SK-N-SH (cell line): ENCODE results near the gene STX18. TPM values are rescaled to one million over a fixed set of nuclear protein-coding genes. Genes with fewer than 3 reads are reported as not detected.

Experiments
- CTCF ChIA-PET: fragments of 300-600, 350-600 bp; formaldehyde crosslinking; extraction: SDS; loops from one replicate; lab custom pipeline; 2021; lab: Yijun Ruan, JAX
- POLR2A ChIA-PET: fragments of 350-600 bp; sonication (Branson Sonifier 250); formaldehyde crosslinking; extraction: SDS; loops from one replicate; lab custom pipeline; 2020; ENCODE audit warnings: antibody characterized with exemption, inconsistent platforms; lab: Yijun Ruan, JAX
- DNase-seq: peaks from one replicate; pipeline ENCODE4 v3.0.0; 2012
- H2AFZ ChIP-seq: fragments of 200-600 bp; sonication (generic); 2 replicates; pipeline ENCODE4 v1.8.1; 2016; ENCODE audit warnings: antibody characterized with exemption, mild to moderate bottlenecking, low read depth
- H3F3A ChIP-seq: fragments of 200-600 bp; sonication (generic); replicated peaks from 2 replicates; pipeline ENCODE3; 2016; ENCODE audit warnings: antibody characterized with exemption, mild to moderate bottlenecking; ENCODE audit not compliant: insufficient read depth
- H3K27ac ChIP-seq, 2 experiments: fragments of 200-500 bp in 1 of 2; fragments of 200-600 bp in 1 of 2; sonication (Bioruptor generic) in 1 of 2; sonication (generic), shearing (Covaris generic) in 1 of 2; 2 replicates each; pipeline versions ENCODE4 v1.5.1 to v1.6.1; 2014 to 2016; ENCODE audit warnings: low read depth in 2 of 2, inconsistent platforms in 1 of 2, low read length in 1 of 2, mild to moderate bottlenecking in 1 of 2, mixed read lengths in 1 of 2
- H3K27me3 ChIP-seq: fragments of 200-600 bp; sonication (generic), shearing (Covaris generic); 2 replicates; pipeline ENCODE4 v1.6.1; 2016; ENCODE audit warnings: mixed run types; ENCODE audit not compliant: insufficient read depth
- H3K36me3 ChIP-seq, 2 experiments: fragments of 200-500 bp in 1 of 2; fragments of 200-600 bp in 1 of 2; sonication (Bioruptor generic) in 1 of 2; sonication (generic) in 1 of 2; replicated peaks in 1 of 2; 2 replicates each; pipeline versions ENCODE3 to v1.5.1; 2014 to 2016; ENCODE audit warnings: low read length in 1 of 2, mild to moderate bottlenecking in 1 of 2; ENCODE audit not compliant: insufficient read depth in 2 of 2, control insufficient read depth in 1 of 2
- H3K4me1 ChIP-seq, 2 experiments: fragments of 200-500 bp in 1 of 2; fragments of 200-600 bp in 1 of 2; sonication (Bioruptor generic) in 1 of 2; sonication (generic), shearing (Covaris generic) in 1 of 2; 2 replicates each; pipeline versions ENCODE4 v1.5.1 to v1.6.1; 2014 to 2016; ENCODE audit warnings: low read depth in 1 of 2, low read length in 1 of 2, mixed run types in 1 of 2; ENCODE audit not compliant: insufficient read depth in 2 of 2, control insufficient read depth in 1 of 2
- H3K4me2 ChIP-seq: fragments of 200-600 bp; sonication (generic), shearing (Covaris generic); 2 replicates; pipeline ENCODE4 v1.6.1; 2017; ENCODE audit warnings: mixed run types
- H3K4me3 ChIP-seq, 2 experiments: fragments of 200-500 bp in 1 of 2; fragments of 200-600 bp in 1 of 2; sonication (Bioruptor generic) in 1 of 2; sonication (generic), shearing (Covaris generic) in 1 of 2; 2 replicates each; pipeline versions ENCODE4 v1.5.1 to v1.8.1; 2014 to 2016; ENCODE audit warnings: low read depth in 2 of 2, inconsistent platforms in 1 of 2, low read length in 1 of 2, mild to moderate bottlenecking in 1 of 2, mixed read lengths in 1 of 2, moderate library complexity in 1 of 2
- H3K79me2 ChIP-seq: fragments of 200-600 bp; sonication (generic); 2 replicates; pipeline ENCODE4 v1.8.1; 2017; ENCODE audit warnings: mild to moderate bottlenecking; ENCODE audit not compliant: insufficient read depth
- H3K9ac ChIP-seq: fragments of 200-600 bp; sonication (generic); 2 replicates; pipeline ENCODE4 v1.6.1; 2017; ENCODE audit warnings: mixed run types
- H3K9me2 ChIP-seq: fragments of 200-600 bp; sonication (generic); 2 replicates; pipeline ENCODE4 v1.6.1; 2017; ENCODE audit warnings: mixed run types
- H3K9me3 ChIP-seq: fragments of 200-600 bp; sonication (generic); 2 replicates; pipeline ENCODE4 v1.6.1; 2017; ENCODE audit warnings: mixed run types, mild to moderate bottlenecking, moderate library complexity
- H4K20me1 ChIP-seq: fragments of 200-600 bp; sonication (generic); 2 replicates; pipeline ENCODE4 v1.6.1; 2017; ENCODE audit warnings: mild to moderate bottlenecking, mixed run types; ENCODE audit not compliant: insufficient read depth
- CTCF ChIP-seq: fragments of 200-600 bp; sonication (generic); IDR thresholded peaks from 2 replicates; pipeline ENCODE4 v1.6.1; 2017; ENCODE audit warnings: antibody characterized with exemption, mild to moderate bottlenecking, moderate library complexity
- EP300 ChIP-seq, 2 experiments: IDR thresholded peaks; 2 replicates each; pipeline versions ENCODE4 v1.4.0 to v1.6.1; 2012; ENCODE audit warnings: borderline replicate concordance in 1 of 2, low read depth in 1 of 2, low read length in 1 of 2
- EZH2phosphoT487 ChIP-seq: fragments of 200-600 bp; sonication (generic); IDR thresholded peaks from 2 replicates; pipeline ENCODE4 v1.6.1; 2017; ENCODE audit warnings: low read depth, mixed run types, mild to moderate bottlenecking, antibody characterized with exemption, moderate library complexity, borderline replicate concordance
- FOXJ3 ChIP-seq: sonication (generic); formaldehyde crosslinking; IDR thresholded peaks from 2 replicates; pipeline ENCODE4 v1.5.1; 2020; ENCODE audit warnings: mild to moderate bottlenecking, missing genetic modification reagents
- FOXM1 ChIP-seq: IDR thresholded peaks from 2 replicates; pipeline ENCODE4 v1.4.0; 2012; ENCODE audit warnings: low read depth, mild to moderate bottlenecking
- GABPA ChIP-seq: IDR thresholded peaks from 2 replicates; pipeline ENCODE4 v1.4.0; 2012; ENCODE audit warnings: low read depth, mild to moderate bottlenecking
- IRF3 ChIP-seq: fragments of 150-350 bp; IDR thresholded peaks from 2 replicates; pipeline ENCODE4 v1.6.1; 2016; ENCODE audit warnings: mild to moderate bottlenecking, low read depth, low read length
- MEF2A ChIP-seq: IDR thresholded peaks from 2 replicates; pipeline ENCODE4 v1.4.0; 2012; ENCODE audit warnings: low read depth, borderline replicate concordance
- MXI1 ChIP-seq: IDR thresholded peaks from 2 replicates; pipeline ENCODE4 v1.6.1; 2012; ENCODE audit warnings: mild to moderate bottlenecking, low read depth, low read length, improper control_type of control experiment
- NRF1 ChIP-seq: IDR thresholded peaks from 2 replicates; pipeline ENCODE4 v1.6.1; 2012; ENCODE audit warnings: low read depth, mild to moderate bottlenecking, low read length
- PBX3 ChIP-seq: IDR thresholded peaks from 2 replicates; pipeline ENCODE4; 2012
- RCOR1 ChIP-seq: fragments of 150-350 bp; IDR thresholded peaks from 2 replicates; pipeline ENCODE4 v1.6.1; 2017; ENCODE audit warnings: antibody characterized with exemption, low read length
- REST ChIP-seq: IDR thresholded peaks from 2 replicates; pipeline ENCODE4 v1.6.1; 2012; ENCODE audit warnings: mild to moderate bottlenecking, low read depth, low read length, moderate library complexity
- RFX5 ChIP-seq: IDR thresholded peaks from 2 replicates; pipeline ENCODE4 v1.6.1; 2012; ENCODE audit warnings: mild to moderate bottlenecking, improper control_type of control experiment, low read length
- RXRA ChIP-seq: IDR thresholded peaks from 2 replicates; pipeline ENCODE4 v1.4.0; 2012; ENCODE audit warnings: low read depth, mild to moderate bottlenecking, borderline replicate concordance
- SMC3 ChIP-seq: IDR thresholded peaks from 2 replicates; pipeline ENCODE4 v1.6.1; 2012; ENCODE audit warnings: low read depth, low read length, improper control_type of control experiment
- TAF1 ChIP-seq: IDR thresholded peaks from 2 replicates; pipeline ENCODE4 v1.6.1; 2012; ENCODE audit warnings: low read depth, mild to moderate bottlenecking, low read length, moderate library complexity, borderline replicate concordance
- USF1 ChIP-seq: IDR thresholded peaks from 2 replicates; pipeline ENCODE4 v1.4.0; 2012; ENCODE audit warnings: low read depth, borderline replicate concordance
- YY1 ChIP-seq: IDR thresholded peaks from 2 replicates; pipeline ENCODE4 v1.4.0; 2012; ENCODE audit warnings: low read depth, mild to moderate bottlenecking
- ZBTB33 ChIP-seq: IDR thresholded peaks from 2 replicates; pipeline ENCODE4 v1.4.0; 2012; ENCODE audit warnings: low read depth, borderline replicate concordance
- WGBS: methylation state at CpG from one replicate; pipeline ENCODE4 v1.1.6; 2017; ENCODE audit warnings: low lambda C conversion rate; 5-methylcytosine and 5-hydroxymethylcytosine counted together
- polyA plus RNA-seq, 3 experiments: library from polyadenylated mRNA; depleted of rRNA; stranded (reverse); fragments of >200 nt; gene quantifications; 2 replicates each; pipeline ENCODE4 v1.2.3, GENCODE V29; 2012

STX18 gene
- polyA plus RNA-seq, 1 of the 3 experiments (the other 2 are of a cell fraction), result 17.3 TPM

- H3K27ac ChIP-seq, result no peak overlapping the region
- no peak overlapping the region for H2AFZ ChIP-seq
- no peaks in the 10 kb centered on the region for H3K4me1 ChIP-seq
- no peak overlapping the region for H3K4me2 ChIP-seq
- H3K79me2 ChIP-seq, result no peaks in the 10 kb centered on the region
- H3K9me2 ChIP-seq, result no peaks in the 10 kb centered on the region
- POLR2A ChIA-PET, result no interaction called here
- H3F3A ChIP-seq, result no peaks in the 10 kb centered on the region
- CTCF ChIA-PET, result interaction anchor here (0.6 to 1.5 kb wide), 3 partner anchors 39 to 261 kb away, joined by 3 to 4 read pairs (median 3); no protein-coding TSS in a partner anchor
- WGBS, result 64% methylated on average over 4 of the region's 4 CpGs
- no peak overlapping the region for H3K4me3 ChIP-seq
- DNase-seq, result no peak
- TF ChIP-seq ZBTB33 (no peak), FOXJ3 (CRISPR knock-in tag) (no peak), GABPA (no peak), REST (no peak), NRF1 (no peak), RFX5 (no peak), CTCF (no peak), MEF2A (no peak), PBX3 (no peak), USF1 (no peak), FOXM1 (no peak), SMC3 (no peak), RXRA (no peak), EZH2phosphoT487 (no peak), IRF3 (no peak), EP300 (IDR thresholded peaks at IDR 0.05; ENCODE audit: borderline replicate concordance in 1 of 2, low read depth in 1 of 2, low read length in 1 of 2) (no peak), RCOR1 (no peak), MXI1 (no peak), YY1 (no peak), TAF1 (no peak)
- no peaks in the 10 kb centered on the region for H3K36me3 ChIP-seq
- no peak overlapping the region for H3K9ac ChIP-seq
- H3K27me3 ChIP-seq, result no peaks in the 10 kb centered on the region
- no peaks in the 10 kb centered on the region for H3K9me3 ChIP-seq
- no peaks in the 10 kb centered on the region for H4K20me1 ChIP-seq
Observed at GRCh38 chr4:4558881-4559280, 17.0 kb upstream of the STX18 start.
